ENCODE data around the gene PRRT4. TPM values are rescaled to one million over a fixed set of nuclear protein-coding genes. Genes with fewer than 3 reads are reported as not detected.

The PRRT4 gene
- total and polyA plus RNA-seq, 9 of the 15 experiments (the other 6 are each of a cell fraction or from before 2014, with no cell fraction given), result not detected

DNA sequence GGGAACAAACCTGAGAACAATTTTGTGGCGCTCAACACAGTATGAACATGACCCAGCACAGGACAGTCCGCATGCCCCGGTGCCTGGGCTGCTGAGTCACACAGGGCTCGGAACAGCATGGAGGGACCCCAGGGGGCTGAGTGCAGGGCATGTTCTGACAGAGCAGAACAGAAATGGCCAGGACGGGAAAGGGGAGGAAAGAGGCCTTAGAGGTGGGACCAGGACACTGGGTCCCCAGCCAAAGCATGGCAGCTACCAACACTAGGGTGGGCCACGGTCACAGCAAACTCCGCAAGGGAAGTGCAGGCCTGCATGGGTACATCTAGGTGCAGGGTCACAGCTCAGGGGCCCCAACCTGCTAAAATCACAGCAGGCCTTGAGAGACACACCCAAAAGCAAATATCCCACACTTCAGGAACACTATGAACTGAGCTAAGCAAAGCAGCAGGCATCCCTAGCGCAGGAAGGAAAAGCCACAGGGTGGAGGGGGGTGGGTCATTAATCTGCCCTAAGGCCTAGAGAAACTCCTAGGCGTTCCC, 42.7 kb upstream of the PRRT4 start (continued):
- TF ChIP-seq, protein P1, sequence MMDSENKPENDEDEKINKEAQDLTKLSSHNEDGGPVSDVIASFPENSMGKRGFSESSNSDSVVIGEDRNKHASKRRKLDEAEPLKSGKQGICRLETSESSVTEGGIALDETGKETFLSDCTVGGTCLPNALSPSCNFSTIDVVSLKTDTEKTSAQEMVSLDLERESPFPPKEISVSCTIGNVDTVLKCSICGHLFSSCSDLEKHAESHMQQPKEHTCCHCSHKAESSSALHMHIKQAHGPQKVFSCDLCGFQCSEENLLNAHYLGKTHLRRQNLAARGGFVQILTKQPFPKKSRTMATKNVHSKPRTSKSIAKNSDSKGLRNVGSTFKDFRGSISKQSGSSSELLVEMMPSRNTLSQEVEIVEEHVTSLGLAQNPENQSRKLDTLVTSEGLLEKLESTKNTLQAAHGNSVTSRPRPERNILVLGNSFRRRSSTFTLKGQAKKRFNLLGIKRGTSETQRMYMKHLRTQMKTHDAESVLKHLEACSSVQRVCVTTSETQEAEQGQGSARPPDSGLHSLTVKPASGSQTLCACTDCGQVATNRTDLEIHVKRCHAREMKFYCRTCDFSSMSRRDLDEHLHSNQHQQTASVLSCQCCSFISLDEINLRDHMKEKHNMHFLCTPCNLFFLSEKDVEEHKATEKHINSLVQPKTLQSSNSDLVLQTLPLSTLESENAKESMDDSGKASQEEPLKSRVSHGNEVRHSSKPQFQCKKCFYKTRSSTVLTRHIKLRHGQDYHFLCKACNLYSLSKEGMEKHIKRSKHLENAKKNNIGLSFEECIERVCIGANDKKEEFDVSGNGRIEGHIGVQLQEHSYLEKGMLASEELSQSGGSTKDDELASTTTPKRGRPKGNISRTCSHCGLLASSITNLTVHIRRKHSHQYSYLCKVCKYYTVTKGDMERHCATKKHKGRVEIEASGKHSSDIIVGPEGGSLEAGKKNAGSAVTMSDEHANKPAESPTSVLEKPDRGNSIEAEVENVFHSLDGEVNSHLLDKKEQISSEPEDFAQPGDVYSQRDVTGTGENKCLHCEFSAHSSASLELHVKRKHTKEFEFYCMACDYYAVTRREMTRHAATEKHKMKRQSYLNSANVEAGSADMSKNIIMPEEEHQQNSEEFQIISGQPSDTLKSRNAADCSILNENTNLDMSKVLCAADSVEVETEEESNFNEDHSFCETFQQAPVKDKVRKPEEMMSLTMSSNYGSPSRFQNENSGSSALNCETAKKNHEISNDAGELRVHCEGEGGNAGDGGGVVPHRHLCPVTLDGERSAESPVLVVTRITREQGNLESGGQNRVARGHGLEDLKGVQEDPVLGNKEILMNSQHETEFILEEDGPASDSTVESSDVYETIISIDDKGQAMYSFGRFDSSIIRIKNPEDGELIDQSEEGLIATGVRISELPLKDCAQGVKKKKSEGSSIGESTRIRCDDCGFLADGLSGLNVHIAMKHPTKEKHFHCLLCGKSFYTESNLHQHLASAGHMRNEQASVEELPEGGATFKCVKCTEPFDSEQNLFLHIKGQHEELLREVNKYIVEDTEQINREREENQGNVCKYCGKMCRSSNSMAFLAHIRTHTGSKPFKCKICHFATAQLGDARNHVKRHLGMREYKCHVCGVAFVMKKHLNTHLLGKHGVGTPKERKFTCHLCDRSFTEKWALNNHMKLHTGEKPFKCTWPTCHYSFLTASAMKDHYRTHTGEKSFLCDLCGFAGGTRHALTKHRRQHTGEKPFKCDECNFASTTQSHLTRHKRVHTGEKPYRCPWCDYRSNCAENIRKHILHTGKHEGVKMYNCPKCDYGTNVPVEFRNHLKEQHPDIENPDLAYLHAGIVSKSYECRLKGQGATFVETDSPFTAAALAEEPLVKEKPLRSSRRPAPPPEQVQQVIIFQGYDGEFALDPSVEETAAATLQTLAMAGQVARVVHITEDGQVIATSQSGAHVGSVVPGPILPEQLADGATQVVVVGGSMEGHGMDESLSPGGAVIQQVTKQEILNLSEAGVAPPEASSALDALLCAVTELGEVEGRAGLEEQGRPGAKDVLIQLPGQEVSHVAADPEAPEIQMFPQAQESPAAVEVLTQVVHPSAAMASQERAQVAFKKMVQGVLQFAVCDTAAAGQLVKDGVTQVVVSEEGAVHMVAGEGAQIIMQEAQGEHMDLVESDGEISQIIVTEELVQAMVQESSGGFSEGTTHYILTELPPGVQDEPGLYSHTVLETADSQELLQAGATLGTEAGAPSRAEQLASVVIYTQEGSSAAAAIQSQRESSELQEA (IDR thresholded peaks at IDR 0.05; ENCODE audit: low read depth), result no peak
- TF ChIP-seq NELFE (IDR thresholded peaks at IDR 0.05; ENCODE audit: insufficient read depth, insufficient read length) (no peak), ZEB2 (IDR thresholded peaks at IDR 0.05) (no peak), ZNF77 (CRISPR knock-in tag; IDR thresholded peaks at IDR 0.05) (no peak), POLR2AphosphoS2 (IDR thresholded peaks at IDR 0.05; ENCODE audit: low read length) (no peak), PRPF4 (IDR thresholded peaks at IDR 0.05; ENCODE audit: insufficient read depth, low read depth, low read length, poor library complexity, severe bottlenecking) (no peak), SIX5 (IDR thresholded peaks at IDR 0.05; ENCODE audit: borderline replicate concordance in 1 of 2, insufficient read depth in 1 of 2, low read depth in 1 of 2, low read length in 2 of 2) (no peak), MCM3 (IDR thresholded peaks at IDR 0.05) (no peak), CBFA2T2 (conservative IDR thresholded peaks at IDR 0.05) (no peak), GTF2A2 (tag; IDR thresholded peaks at IDR 0.05) (no peak), TRIM28 (IDR thresholded peaks at IDR 0.05) (no peak), NCOA4 (IDR thresholded peaks at IDR 0.05; ENCODE audit: partially characterized antibody) (no peak)
- TF ChIP-seq, protein P2, sequence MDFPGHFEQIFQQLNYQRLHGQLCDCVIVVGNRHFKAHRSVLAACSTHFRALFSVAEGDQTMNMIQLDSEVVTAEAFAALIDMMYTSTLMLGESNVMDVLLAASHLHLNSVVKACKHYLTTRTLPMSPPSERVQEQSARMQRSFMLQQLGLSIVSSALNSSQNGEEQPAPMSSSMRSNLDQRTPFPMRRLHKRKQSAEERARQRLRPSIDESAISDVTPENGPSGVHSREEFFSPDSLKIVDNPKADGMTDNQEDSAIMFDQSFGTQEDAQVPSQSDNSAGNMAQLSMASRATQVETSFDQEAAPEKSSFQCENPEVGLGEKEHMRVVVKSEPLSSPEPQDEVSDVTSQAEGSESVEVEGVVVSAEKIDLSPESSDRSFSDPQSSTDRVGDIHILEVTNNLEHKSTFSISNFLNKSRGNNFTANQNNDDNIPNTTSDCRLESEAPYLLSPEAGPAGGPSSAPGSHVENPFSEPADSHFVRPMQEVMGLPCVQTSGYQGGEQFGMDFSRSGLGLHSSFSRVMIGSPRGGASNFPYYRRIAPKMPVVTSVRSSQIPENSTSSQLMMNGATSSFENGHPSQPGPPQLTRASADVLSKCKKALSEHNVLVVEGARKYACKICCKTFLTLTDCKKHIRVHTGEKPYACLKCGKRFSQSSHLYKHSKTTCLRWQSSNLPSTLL (IDR thresholded peaks at IDR 0.05), result no peak
- TF ChIP-seq, protein P3, sequence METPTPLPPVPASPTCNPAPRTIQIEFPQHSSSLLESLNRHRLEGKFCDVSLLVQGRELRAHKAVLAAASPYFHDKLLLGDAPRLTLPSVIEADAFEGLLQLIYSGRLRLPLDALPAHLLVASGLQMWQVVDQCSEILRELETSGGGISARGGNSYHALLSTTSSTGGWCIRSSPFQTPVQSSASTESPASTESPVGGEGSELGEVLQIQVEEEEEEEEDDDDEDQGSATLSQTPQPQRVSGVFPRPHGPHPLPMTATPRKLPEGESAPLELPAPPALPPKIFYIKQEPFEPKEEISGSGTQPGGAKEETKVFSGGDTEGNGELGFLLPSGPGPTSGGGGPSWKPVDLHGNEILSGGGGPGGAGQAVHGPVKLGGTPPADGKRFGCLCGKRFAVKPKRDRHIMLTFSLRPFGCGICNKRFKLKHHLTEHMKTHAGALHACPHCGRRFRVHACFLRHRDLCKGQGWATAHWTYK (CRISPR knock-in tag; IDR thresholded peaks at IDR 0.05), result no peak
- TF ChIP-seq, protein P4, sequence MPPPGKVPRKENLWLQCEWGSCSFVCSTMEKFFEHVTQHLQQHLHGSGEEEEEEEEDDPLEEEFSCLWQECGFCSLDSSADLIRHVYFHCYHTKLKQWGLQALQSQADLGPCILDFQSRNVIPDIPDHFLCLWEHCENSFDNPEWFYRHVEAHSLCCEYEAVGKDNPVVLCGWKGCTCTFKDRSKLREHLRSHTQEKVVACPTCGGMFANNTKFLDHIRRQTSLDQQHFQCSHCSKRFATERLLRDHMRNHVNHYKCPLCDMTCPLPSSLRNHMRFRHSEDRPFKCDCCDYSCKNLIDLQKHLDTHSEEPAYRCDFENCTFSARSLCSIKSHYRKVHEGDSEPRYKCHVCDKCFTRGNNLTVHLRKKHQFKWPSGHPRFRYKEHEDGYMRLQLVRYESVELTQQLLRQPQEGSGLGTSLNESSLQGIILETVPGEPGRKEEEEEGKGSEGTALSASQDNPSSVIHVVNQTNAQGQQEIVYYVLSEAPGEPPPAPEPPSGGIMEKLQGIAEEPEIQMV (tag; conservative IDR thresholded peaks at IDR 0.05; ENCODE audit: low read depth), result no peak

Measured in K562 (cell line).